ENCODE results near the gene LAT.

GRCh38 chr16:28964496-28964895, 20.4 kb upstream of the LAT start:
- no peak for TF ChIP-seq CTCF (IDR thresholded peaks at IDR 0.05; ENCODE audit: poor library complexity, severe bottlenecking)
- TF ChIP-seq REST (IDR thresholded peaks at IDR 0.05; ENCODE audit: borderline replicate concordance): no peak

Measured in neural cell (in vitro differentiated cells).